Spinal cord (tissue), 10 donors: ENCODE results near the gene SPAG16. TPM values are rescaled to one million over a fixed set of nuclear protein-coding genes. Genes with fewer than 3 reads are reported as not detected.

Experiments
- DNase-seq, 6 donors: peaks; one replicate each; pipeline versions ENCODE4 v3.0.0 to v3.0.0-alpha.2; 2013 to 2015; ENCODE audit warnings: low spot score in 6 of 6, low read depth in 4 of 6
- H3K27ac ChIP-seq: one replicate; pipeline ENCODE4 v1.5.1; 2013; ENCODE audit warnings: low read depth, low read length, control low read depth
- H3K27me3 ChIP-seq: one replicate; pipeline ENCODE4 v1.6.1; 2013; ENCODE audit warnings: low read length; ENCODE audit not compliant: control insufficient read depth, insufficient read depth
- H3K36me3 ChIP-seq: one replicate; pipeline ENCODE4 v1.6.1; 2013; ENCODE audit warnings: low read length; ENCODE audit not compliant: control insufficient read depth, insufficient read depth
- H3K4me1 ChIP-seq: one replicate; pipeline ENCODE4 v1.6.1; 2013; ENCODE audit warnings: low read length; ENCODE audit not compliant: control insufficient read depth, insufficient read depth
- H3K4me3 ChIP-seq: one replicate; pipeline ENCODE4 v1.5.1; 2013; ENCODE audit warnings: low read depth, low read length, control low read depth
- H3K9me3 ChIP-seq: one replicate; pipeline ENCODE4 v1.6.1; 2013; ENCODE audit warnings: low read length; ENCODE audit not compliant: control insufficient read depth, insufficient read depth
- WGBS: methylation state at CpG from one replicate; pipeline ENCODE4 v1.1.5; 2013; ENCODE audit warnings: missing lambda C conversion rate; ENCODE audit not compliant: insufficient coverage; 5-methylcytosine and 5-hydroxymethylcytosine counted together
- polyA plus RNA-seq, 2 donors: library from polyadenylated mRNA; unstranded; fragments of 120-200 nt; gene quantifications; one replicate each; pipeline ENCODE4 v1.2.1, GENCODE V29; 2013; ENCODE audit not compliant: insufficient read length in 2 of 2
- total RNA-seq, 2 donors: library from RNA; depleted of rRNA in 1 of 2; stranded (reverse); fragments of 120-200 nt in 1 of 2; fragments of >200 nt in 1 of 2; gene quantifications; one replicate each; pipeline versions ENCODE4 v1.2.3 to v1.2.4, GENCODE V29; 2013 to 2014
- donor health status: healthy.

Gene SPAG16
- total and polyA plus RNA-seq, 4 donors, result 47.4 to 86.2 (median 74.2) TPM

GRCh38 chr2:213847316-213847715 is 563.1 kb downstream of the SPAG16 start:
- Histone ChIP-seq H3K4me3 (no peak overlapping the region), H3K4me1 (no peaks in the 10 kb centered on the region), H3K36me3 (no peaks in the 10 kb centered on the region), H3K27me3 (no peaks in the 10 kb centered on the region), H3K9me3 (no peaks in the 10 kb centered on the region), H3K27ac (no peak overlapping the region)
- DNase-seq, result no peak
- WGBS, result 90% methylated on average over 1 of the region's 3 CpGs

- H3K36me3 ChIP-seq, result no peaks in the 10 kb centered on the region
- no peak overlapping the region for H3K27ac ChIP-seq
- H3K27me3 ChIP-seq, result no peaks in the 10 kb centered on the region
- H3K4me3 ChIP-seq, result no peak overlapping the region
- 79% methylated on average over 2 of the region's 4 CpGs for WGBS
- no peak for DNase-seq
- no peaks in the 10 kb centered on the region for H3K9me3 ChIP-seq
- H3K4me1 ChIP-seq, result no peaks in the 10 kb centered on the region
Measured at GRCh38 chr2:213848631-213849030, 564.4 kb downstream of the SPAG16 start.

- Histone ChIP-seq H3K4me3 (no peak overlapping the region), H3K9me3 (peaks cover 4% of the 10 kb centered on the region), H3K27me3 (no peaks in the 10 kb centered on the region), H3K36me3 (no peaks in the 10 kb centered on the region), H3K27ac (no peak overlapping the region), H3K4me1 (no peaks in the 10 kb centered on the region)
- DNase-seq, result peak in 1 of 6 donors; percentile 1
Measured at GRCh38 chr2:213861638-213862037, 577.4 kb downstream of the SPAG16 start.

DNA sequence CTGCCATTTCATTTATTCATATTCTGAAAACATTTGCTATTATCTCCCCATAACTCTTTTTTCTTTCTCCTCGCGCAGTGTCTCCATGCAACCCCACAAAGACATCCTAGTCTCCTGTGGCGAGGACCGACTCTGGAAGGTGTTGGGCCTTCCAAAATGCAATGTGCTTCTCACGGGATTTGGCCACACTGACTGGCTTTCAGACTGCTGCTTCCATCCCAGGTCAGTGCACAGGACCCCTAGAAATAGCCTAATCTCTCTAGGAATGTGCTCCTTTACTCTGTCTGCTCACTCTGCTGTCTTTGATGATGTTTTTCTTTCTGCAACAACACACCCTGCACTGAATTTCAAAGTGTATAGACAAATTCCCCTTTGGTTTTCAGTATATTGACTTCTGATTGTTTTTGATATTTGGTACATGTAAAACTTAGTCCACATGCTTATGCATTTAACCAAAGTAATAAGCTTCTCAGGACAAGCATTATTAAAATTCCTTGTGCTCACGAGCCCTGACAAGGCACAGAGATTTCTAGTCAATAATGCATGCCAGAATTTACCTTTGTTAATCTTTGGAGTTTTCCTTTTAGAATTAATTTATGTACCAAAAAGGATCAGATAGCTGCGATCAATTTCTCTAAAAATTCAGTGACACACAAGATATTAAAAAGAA is 578.3 kb downstream of the SPAG16 start:
- Histone ChIP-seq H3K27me3 (no peaks in the 10 kb centered on the region), H3K4me3 (no peak overlapping the region), H3K27ac (no peak overlapping the region), H3K36me3 (no peaks in the 10 kb centered on the region), H3K4me1 (no peaks in the 10 kb centered on the region), H3K9me3 (peaks cover 4% of the 10 kb centered on the region)
- DNase-seq, result peak in 1 of 6 donors; percentile 6
- WGBS, result 46% methylated on average over 5 of the region's 7 CpGs

GRCh38 chr2:213863541-213863940 is 579.3 kb downstream of the SPAG16 start:
- no CpG with 5 or more reads among the region's 3 CpGs for WGBS
- Histone ChIP-seq H3K27ac (no peak overlapping the region), H3K4me3 (no peak overlapping the region), H3K36me3 (no peaks in the 10 kb centered on the region), H3K27me3 (no peaks in the 10 kb centered on the region), H3K9me3 (peaks cover 4% of the 10 kb centered on the region), H3K4me1 (no peaks in the 10 kb centered on the region)
- peak in 2 of 6 donors; percentile 33 to 43 for DNase-seq

DNA sequence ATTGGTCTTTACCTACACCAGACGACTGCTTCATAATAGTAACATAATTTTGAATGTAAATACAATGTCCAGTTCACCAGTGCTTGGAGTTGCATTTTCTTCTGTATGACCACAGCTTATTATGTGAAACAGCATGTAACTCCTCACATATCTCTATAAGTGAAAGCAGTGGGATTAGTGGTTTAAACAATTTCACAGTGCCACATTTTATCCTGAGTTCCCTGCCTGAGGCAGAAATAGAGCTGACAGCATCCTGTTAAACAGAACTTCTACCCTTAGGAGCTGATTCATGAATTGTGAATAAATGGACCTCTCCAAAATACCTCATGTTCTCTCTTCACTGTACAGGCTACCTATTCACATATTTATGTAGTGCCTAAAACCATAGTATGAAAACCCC is 584.3 kb downstream of the SPAG16 start:
- DNase-seq, result peak in 1 of 6 donors; percentile 3
- Histone ChIP-seq H3K36me3 (no peaks in the 10 kb centered on the region), H3K27ac (no peak overlapping the region), H3K27me3 (no peaks in the 10 kb centered on the region), H3K4me1 (no peaks in the 10 kb centered on the region), H3K4me3 (no peak overlapping the region), H3K9me3 (peaks cover 4% of the 10 kb centered on the region)
- no CpG with 5 or more reads among the region's 1 CpG for WGBS

GRCh38 chr2:213885485-213885884 is 601.2 kb downstream of the SPAG16 start:
- H3K27ac ChIP-seq, result no peak overlapping the region
- DNase-seq, result no peak
- H3K4me3 ChIP-seq, result no peak overlapping the region
- H3K4me1 ChIP-seq, result no peaks in the 10 kb centered on the region
- no peaks in the 10 kb centered on the region for H3K9me3 ChIP-seq
- no peaks in the 10 kb centered on the region for H3K27me3 ChIP-seq
- no CpG with 5 or more reads among the region's 3 CpGs for WGBS
- no peaks in the 10 kb centered on the region for H3K36me3 ChIP-seq

GRCh38 chr2:213914510-213914909 is 630.2 kb downstream of the SPAG16 start:
- Histone ChIP-seq H3K27ac (no peak overlapping the region), H3K4me1 (no peaks in the 10 kb centered on the region), H3K9me3 (no peaks in the 10 kb centered on the region), H3K27me3 (no peaks in the 10 kb centered on the region), H3K36me3 (no peaks in the 10 kb centered on the region), H3K4me3 (no peak overlapping the region)
- no CpG with 5 or more reads among the region's 1 CpG for WGBS
- no peak for DNase-seq

DNA sequence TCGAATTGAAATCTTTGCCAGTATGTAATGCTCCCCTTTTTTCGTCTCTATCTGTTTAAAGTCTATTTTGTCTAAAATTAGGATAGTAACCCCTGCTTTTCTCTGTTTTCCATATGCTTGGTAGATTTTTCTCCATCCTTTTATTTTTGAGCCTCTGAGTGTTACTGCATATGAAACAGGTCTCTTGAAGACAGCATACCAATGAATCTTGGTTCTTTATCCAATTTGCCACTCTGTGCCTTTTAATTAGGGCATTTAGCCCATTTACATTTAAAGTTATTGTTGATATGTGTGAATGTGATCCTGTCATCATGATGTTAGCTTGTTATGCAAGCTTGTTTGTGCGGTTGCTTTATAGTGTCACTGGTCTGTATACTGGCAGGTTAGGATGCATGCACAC is 635.8 kb downstream of the SPAG16 start:
- H3K27ac ChIP-seq, result no peak overlapping the region
- H3K4me3 ChIP-seq, result no peak overlapping the region
- peaks cover 8% of the 10 kb centered on the region for H3K9me3 ChIP-seq
- WGBS, result 100% methylated on average over 1 of the region's 3 CpGs
- H3K36me3 ChIP-seq, result no peaks in the 10 kb centered on the region
- no peaks in the 10 kb centered on the region for H3K27me3 ChIP-seq
- DNase-seq, result no peak
- H3K4me1 ChIP-seq, result no peaks in the 10 kb centered on the region

- Histone ChIP-seq H3K27me3 (no peaks in the 10 kb centered on the region), H3K4me3 (no peak overlapping the region), H3K4me1 (no peaks in the 10 kb centered on the region), H3K27ac (no peak overlapping the region), H3K36me3 (no peaks in the 10 kb centered on the region), H3K9me3 (peaks cover 8% of the 10 kb centered on the region)
- DNase-seq, result no peak
- 92% methylated on average over 3 of the region's 3 CpGs for WGBS
Measured at GRCh38 chr2:213923543-213923942, 639.3 kb downstream of the SPAG16 start.
